HG02763 (cell line): ENCODE data around the gene MAPKAPK5.
"Not testable (repeated sequence)": the region's sequence is repeated elsewhere in the genome, so short reads cannot be mapped to it uniquely, and the experiment has no call there.

Experiments
- ATAC-seq: cut with Tn5 transposase; IDR thresholded peaks from one replicate; pipeline ENCODE4 v1.9.1; 2021; ENCODE audit warnings: mild to moderate bottlenecking, moderate library complexity; ENCODE audit not compliant: unreplicated experiment

MAPKAPK5 gene

DNA sequence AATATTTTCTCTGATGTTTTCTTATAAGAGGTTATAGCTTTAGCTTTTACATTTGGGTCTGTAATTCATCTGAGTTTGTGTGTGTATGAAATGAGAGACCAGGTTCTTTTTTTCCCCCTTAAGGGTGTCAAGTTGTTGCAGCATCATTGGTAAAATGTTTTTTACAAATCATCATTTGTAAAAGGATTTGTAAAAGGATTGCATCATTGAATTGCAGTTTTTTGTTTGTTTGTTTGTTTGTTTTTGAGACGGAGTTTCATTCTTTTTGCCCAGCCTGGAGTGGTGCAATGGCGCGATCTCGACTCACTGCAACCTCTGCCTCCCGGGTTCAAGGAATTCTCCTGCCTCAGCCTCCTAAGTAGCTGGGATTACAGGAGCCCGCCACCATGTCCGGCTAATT lies 31.1 kb downstream of the MAPKAPK5 start:
- ATAC-seq = no peak

DNA sequence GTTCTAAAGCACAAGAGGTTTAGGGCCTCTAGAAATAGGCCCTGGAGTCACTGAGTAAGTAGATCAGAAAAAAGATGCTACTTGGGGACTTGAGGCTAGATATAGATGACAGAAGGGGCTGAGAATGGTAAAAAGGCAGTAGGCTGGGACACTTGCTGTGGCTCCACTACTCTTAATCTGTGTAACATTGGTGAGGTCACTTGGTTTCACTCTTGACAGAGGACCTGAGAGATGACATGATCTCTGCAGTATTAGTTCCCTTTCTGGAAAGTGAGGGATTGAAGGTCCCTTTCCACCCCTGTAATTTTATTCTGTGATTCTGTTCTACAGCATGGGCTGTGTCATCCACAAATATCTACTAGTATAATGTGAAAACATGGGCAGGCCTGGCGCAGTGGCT lies 39.7 kb downstream of the MAPKAPK5 start:
- no peak for ATAC-seq

DNA sequence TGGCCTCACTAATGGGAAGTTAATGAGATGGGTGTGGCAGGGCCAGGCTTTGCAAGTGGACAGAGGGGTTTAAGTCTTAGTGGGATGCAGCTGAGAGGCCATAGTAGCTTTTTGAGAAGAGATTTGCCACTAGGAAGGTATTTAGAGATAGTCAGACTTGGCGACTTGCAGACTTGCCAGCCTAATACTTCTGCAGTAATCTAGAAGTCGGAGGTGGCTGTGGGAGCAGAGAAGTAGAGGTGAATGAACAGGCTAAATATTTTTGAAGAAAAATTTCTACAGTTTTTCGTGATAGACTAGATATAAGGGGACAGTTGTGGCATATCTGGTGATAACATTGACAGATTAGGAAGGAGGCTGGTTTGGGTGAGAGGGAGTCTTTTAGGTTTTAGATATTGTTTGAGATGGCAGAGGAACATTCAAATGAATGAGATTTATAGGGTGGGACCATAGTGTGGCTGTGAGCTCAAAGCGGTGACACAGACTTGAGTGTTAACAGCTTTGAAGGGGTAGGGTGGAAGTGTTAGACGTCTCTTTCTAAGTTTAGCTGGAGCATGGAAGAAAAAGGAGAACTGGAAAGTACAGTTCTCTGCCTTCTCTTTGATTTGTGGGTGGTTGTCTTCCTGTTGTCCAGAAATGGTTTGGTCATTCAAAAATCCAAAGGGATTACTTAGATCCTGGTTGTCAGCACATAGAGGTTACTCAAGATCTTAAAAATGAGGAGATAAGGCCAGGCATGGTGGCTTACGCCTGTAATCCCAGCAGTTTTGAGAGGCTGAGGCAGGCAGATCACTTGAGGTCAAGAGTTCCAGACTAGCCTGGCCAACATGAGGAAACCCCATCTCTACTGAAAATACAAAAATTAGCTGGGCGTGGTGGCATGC lies 44.9 kb downstream of the MAPKAPK5 start:
- no peak for ATAC-seq

DNA sequence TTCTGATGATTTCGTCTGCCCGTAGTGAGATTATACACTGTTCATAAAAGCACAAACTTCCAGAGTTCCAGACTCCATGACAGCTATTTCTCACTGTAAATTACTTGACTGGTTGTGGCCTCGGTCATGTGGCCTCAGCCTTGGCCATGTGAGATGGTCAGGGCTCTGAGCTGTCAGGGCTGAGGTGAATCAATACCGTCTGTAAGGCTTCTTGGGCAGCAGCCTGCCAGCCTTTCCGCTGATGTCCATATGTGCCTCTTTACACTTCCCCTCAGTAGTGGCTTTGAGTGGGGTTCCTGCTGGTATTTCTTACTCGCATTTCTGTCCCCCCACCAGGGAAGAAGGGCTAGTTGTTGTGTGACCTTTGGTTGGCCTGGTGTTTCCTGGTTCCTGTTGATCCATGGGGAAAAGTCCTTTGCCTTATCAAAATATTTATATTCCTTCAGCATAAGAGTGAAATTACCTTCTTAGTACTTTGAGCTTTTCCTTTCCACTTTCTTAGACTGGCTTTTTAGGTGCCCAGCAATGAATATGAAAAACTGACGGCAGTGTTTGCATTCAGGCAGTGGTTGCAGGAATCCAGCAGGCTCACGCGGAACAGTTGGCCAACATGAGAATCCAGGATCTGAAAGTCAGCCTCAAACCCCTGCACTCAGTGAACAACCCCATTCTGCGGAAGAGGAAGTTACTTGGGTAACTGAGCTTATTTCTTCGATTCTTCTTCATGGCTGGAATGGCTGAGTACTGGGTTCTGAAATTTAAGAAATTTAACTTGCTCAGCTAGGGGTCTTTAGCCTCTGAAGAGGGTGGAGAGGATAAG lies 46.1 kb downstream of the MAPKAPK5 start:
- ATAC-seq = no peak

DNA sequence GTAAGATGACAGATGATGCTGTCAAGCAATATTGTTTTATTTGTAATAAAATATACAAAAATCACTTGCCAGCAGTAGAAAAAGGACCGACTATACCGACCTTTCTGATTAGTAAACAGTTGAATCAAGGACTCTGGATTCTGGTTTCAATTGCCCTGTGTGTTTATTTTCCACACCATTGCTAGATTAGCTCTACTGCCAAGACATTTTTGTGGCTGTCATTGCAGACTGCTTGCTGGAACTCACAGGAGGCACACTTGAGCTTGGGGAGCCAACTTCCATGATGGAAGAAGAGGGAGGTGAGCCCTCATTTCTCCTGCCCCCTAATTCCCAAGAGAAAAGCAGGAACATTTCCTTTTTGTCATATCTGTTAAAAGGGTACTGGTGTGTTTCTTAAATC lies 51.3 kb downstream of the MAPKAPK5 start:
- no peak for ATAC-seq

DNA sequence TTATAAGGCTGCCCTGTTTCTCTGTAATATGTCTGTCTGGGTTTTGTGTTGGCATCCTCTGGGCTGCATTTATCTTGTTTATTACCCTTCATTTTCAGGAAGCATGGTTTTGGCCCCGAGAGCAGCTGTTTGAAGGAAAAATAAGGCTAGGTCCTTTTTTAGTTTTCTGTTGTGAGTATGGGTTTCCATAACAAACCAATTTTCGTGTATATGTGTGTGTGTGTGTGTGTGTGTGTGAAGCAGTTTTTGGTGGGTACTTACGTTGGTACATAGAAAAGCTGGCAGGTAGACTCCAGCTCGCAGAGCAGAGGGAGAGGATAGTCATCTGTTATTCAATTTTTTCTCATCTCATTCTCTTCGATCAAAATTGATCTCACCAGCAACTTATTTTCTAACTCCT lies 52.5 kb downstream of the MAPKAPK5 start:
- no peak for ATAC-seq

DNA sequence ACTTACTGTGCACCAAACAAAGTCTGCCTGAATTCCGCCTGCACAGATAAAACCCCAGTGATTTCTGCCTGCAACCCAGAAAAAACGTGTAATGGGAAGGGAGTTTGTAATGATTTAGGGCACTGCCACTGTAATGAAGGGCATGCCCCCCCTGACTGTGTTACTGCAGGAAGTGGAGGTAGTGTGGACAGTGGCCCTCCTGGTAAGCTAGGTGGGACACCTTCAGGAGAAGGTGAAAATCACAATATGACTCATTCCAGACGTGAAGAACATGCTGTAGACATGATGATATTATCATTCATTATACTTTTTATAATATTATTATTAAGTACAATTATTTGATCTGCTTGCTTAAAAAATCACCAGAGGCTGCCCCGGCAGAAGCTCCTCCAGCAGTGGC lies 59.2 kb downstream of the MAPKAPK5 start:
- ATAC-seq = no peak

DNA sequence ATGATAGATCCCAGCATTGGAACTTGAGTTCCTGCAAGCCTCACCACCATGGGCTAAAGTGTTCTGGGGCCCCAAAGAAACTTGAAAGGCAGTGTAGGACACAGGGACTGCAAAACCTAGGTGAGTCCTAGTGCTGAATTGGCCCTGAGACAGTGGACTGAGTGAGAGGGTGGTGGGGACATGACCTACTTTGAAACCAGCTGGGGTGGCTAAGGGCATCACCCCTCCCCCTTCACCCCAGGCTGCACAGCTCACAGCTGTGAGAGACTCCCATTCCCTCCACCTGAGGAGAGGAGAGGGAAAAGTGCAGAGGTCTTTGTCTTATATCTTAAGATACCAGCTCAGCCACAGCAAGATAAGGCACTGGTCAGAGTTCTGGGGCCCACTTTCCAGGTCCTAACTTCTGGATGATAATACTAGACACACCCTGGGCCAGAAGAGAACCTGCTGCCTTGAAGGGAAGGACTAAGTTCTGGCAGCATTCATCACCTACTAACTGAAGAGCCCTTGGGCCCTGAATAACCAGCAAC lies 62.5 kb downstream of the MAPKAPK5 start:
- ATAC-seq = no peak

DNA sequence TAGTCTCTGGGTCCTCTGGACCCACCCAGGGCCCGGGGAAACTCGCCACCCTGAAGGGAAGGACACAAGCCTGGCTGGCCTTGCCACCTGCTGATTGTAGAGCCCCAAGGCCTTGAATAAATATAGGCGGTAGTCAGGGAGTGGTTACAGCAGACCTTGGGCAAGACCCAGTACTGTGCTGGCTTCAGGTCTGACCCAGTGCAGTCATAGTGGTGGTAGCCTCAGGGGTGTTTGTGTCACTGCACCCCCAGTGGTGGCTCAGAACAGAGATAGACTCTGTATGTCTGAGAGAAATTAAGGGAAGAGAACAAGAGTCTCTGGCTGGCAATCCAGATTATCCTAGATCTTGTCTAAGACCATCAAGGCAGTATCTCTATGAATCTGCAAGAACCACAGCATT lies 63.5 kb downstream of the MAPKAPK5 start:
- ATAC-seq = no peak

DNA sequence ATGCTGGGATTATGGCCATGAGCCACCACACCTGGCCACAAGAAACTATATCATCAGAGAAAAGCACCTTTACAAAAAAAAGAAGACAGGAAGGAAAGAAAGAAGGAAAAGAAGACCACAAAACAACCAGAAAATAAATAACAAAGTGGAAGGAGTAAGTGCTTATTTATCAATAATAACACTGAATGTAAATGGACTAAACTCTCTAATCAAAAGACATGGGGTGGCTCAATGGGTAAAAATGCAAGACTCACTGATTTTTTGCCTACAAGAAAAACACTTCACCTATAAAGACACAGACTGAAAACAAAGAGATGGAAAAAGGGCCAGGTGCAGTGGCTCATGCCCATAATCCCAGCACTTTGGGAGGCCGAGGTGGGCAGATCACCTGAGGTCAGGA lies 65.7 kb downstream of the MAPKAPK5 start:
- no peak for ATAC-seq

DNA sequence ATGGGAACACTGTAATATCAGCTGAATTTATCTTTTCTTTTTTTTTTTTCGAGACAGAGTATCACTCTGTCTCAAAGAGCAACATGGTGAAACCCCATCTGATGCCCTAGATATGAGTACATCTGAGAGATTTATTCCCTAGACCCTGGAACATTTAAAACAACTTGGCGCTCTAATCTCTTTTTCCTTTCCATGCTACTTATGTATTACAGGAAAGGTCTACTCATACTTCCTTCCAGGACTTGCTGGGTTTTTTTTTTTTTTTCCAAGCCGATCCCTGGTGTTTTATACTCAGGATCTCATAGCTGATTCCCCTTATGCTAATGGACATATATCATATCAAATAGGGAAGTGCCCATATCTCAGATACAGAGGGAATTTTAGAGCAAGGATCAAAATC lies 83.1 kb downstream of the MAPKAPK5 start:
- no peak for ATAC-seq

DNA sequence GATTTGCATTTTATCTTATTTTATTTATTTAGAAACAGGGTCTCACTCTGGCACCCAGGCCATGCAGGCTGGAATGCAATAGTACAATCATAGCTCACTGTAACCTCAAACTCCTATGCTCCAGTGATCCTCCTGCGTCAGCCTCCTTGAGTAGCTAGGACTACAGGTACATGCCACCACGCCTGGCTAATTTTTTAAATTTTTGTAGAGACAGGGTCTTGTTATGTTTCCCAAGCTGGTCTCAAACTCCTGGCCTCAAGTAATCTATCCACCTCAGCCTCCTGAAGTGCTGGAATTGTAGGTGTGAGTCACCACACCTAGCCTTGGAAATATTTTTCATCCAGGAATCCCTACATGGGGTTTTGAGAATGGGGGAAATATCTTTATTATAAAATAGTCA lies 84.6 kb downstream of the MAPKAPK5 start:
- no peak for ATAC-seq

DNA sequence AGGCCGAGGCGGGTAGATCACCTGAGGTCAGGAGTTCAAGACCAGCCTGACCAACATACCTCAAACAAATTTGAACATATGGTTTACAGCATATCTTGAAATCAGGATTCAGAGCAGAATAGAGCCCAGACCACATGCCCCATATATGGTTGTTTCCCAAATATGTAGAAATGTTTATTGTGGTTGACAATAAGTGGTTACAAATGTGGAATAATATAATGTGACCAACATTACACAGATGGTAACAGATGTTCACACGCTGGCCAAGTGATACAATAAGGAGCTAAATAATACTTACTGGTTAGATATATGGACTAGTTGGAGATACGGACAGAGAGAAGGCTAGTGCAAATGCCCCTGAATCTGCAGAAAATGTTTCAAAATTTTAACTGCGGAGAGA lies 85.3 kb downstream of the MAPKAPK5 start:
- no peak for ATAC-seq

DNA sequence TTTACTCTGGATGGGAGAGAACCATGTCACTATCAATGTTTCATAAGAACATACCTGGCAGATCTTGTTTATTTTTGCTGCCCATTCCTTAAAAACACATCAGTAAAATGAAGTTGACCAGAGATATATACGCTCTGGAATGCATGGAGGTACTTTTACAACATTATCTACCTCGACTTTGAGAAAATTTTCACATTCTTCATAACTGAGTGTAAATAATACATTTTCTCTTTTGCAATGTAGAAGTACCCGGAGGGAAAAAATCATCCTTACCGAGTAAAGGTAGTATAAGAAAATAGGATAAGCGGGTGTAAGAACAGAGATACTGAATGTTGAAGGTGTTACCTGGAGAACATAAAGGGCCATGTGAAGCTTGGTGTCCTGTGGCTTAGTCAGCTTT lies 90.2 kb downstream of the MAPKAPK5 start:
- ATAC-seq = no peak

DNA sequence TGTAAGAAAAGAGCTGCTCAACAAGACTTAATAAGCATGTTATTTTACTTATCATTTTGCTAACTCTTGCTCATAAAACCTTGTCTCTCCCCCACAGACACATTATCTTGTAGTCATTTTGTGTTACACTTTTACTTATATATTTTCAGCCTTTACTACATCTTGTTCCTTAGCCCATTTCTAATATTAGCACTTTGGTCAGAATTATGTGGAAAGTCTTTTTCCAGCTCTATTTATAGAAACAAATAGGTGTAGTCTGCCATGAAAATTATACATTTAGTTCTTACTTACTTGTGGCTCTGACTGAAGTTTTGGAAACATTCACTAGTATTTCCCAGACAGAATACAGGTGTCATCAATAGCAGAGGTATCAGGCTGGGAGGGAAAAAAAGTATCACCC lies 94.8 kb downstream of the MAPKAPK5 start:
- no peak for ATAC-seq

DNA sequence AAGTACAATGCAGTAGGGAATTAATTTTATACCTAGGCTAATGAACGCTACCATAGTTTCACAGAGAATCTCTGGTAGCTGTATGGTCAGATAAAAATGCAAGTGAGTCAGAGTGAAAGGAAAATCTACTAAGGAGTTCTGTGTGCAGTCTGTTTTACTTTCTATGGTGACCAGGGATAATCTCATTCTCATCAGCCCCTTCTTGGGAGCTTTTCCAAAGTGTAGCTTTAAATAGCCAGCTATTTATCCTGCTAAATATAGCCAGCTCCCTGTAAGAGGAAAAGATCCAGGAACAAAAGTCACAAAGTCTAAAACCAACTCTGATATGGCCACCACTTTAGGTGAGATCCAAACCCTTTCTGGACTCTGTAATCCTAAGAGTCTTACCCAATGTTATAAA lies 95.4 kb downstream of the MAPKAPK5 start:
- no peak for ATAC-seq

DNA sequence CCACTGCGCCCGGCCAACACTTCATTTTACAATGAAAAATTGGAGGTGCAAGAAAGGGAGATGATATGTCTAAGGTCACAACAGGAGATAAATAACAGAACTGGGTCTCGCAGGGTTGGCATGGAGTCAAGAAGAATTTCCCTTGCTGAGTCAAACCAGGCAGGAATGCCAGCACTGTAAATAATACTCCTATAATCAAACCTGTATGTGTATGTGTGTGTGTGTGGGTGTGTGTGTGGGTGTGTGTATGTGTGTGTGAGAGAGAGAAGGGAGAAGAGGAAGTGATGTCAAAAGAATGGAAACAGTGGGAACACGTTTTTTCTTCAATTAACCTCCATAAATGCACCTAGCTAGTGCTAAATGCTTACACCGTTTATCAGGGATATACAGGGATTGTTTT lies 100.5 kb downstream of the MAPKAPK5 start:
- ATAC-seq = no peak

DNA sequence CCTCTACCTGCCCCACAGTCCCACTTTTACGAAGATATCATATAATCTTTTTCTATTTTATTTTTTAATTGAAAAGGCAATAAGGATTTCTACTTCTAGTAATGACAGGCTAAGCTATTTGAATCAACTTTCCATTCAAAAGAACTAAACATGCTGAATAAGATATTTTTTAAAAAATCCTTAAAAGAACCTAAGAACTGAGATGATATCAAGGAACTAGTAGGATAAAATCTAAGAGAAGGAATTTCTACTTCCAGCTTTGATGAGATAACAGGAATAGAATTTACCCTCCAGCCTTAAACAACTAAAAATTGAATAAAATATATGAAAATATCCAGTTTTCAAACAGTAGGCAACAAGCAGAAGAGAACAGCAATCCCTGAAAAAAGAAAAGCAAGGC lies 101.9 kb downstream of the MAPKAPK5 start:
- no peak for ATAC-seq

DNA sequence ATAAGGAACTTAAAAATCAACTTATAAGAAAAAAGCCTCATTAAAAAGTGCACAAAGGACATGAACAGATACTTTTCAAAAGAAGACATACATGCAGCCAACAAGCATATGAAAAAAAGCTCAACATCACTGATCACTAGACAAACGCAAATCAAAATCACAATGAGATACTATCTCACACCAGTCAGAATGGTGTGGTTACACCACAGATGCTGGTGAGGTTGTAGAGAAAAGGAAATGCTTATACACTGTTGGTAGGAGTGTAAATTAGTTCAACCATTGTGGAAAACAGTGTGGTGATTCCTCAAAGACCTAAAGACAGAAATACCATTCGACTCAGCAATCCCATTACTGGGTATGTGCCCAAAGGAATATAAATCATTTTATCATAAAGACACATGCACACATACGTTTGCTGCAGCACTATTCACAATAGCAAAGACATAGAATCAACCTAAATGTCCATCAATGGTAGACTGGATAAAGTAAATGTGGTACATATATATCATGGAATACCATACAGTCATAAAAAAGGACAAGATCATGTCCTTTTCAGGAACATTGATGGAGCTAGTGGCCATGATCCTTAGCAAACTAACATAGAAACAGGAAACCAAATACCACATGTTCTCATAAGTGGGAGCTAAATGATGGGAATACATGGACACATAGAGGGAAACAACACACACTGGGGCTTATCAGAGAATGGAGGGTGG lies 109.1 kb downstream of the MAPKAPK5 start:
- ATAC-seq = not testable (repeated sequence)
